GM18520 (cell line): ENCODE data around the gene UBE3C.
"Not testable (repeated sequence)": the region's sequence is repeated elsewhere in the genome, so short reads cannot be mapped to it uniquely, and the experiment has no call there.

ENCODE experiments used
- ATAC-seq: cut with Tn5 transposase; IDR thresholded peaks from one replicate; pipeline ENCODE4 v1.9.1; 2021; ENCODE audit not compliant: unreplicated experiment

UBE3C gene

DNA sequence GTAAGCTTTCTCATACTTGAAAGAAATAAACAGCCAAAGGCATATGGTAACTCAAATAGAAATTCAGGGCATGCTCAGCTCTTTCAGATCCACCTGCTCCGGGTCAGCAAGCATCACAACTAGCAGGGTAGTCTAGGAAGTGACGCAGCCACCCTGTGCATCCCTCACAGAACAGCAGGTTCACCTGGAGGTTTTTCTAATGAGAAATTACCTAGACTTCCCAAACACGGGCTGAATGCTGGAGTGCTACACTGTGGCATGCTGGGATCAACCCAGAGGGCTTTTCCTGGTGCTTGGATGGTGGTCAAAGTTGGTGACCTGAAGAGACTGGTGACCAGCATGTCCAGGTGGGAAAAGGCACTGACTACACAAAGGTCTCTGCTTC, 131.3 kb downstream of the UBE3C start:
- ATAC-seq: no peak

DNA sequence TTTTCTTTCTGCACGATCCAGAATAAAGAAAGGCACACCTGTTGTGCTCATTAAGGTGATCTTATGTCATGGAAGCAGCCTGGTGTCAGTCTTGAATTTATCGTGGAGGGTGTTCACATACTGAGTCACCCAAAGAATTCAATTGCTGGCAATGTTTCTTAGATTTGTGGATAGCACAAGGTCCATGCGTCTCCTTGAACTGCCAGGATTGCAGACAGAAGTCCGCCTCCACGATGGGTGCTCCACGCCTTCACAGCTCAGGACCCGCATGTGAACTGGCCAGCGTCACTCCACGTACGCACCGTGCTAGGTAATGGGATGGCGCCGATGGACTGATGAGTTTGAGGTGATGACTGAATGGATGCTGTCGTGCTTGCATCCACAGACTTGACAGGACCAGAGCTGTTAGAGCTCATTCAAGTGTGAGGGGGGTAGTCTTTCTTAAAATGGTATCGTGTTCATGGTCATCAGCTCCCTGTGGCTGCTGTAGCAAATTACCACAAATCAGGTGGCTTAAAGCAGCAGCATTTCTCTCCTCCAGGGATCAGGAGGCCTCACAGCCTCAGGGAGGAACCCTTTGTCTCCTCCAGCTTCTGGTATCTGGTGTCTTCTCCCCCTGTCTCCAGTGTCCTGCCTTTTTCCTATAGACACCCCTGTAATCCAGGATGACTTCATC, 132.7 kb downstream of the UBE3C start:
- ATAC-seq: no peak

DNA sequence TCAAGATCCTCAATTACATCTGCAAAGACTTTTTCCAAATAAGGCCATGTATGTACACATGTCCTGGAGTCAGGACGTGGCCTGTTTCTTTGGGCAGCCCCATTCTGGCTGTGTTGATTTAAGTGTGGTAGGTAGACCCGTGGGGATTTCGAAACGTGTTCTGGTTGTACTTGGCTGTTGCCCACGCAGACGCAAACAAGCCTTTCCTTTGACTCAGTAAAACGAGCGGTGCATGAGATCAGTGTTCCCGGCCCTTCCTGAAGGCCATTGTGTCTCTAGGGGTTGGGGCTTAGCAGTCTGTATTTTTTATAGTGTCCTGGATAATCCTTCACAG, 133.2 kb downstream of the UBE3C start:
- ATAC-seq: no peak

DNA sequence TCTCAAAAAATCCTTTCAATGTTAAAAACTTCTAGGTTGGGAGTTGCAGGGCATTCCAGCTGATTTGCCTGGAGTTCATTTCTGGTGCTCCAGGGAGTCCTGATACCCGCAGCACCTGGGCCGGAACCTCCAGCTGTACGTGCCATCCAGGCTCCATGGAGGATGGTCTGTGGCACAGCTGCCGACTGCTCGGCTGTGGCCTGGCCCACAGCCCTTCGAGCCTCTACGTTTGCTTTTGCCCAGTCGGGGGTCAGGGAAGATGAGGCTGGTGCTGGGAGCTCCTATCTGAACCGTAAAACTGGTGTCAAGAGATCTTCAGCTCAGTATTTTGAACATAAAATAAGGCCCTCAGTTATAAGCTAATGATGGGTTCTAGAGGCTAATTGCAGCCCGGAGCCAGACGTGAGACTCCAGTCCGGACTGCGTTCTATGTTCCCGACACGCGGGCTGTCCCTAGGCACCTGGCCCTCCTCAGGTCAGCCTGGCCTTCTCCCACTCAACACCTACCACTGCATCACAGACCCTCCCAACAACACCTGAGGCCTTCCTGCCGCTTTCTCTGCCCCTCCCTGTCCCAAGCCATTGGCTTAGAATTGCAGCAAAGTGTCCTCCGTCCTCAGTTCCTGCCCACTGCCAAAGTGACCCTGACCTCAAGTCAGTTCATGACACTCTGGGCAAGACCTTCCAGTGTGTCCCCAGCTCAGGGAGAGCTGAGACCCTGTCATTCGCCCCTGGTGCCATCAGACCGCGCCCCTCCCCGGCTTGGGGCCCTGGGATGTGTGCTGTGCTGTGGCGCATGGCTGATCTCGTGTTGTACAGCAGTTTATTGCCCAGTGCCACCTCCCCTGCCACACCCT, 133.9 kb downstream of the UBE3C start:
- ATAC-seq: no peak

DNA sequence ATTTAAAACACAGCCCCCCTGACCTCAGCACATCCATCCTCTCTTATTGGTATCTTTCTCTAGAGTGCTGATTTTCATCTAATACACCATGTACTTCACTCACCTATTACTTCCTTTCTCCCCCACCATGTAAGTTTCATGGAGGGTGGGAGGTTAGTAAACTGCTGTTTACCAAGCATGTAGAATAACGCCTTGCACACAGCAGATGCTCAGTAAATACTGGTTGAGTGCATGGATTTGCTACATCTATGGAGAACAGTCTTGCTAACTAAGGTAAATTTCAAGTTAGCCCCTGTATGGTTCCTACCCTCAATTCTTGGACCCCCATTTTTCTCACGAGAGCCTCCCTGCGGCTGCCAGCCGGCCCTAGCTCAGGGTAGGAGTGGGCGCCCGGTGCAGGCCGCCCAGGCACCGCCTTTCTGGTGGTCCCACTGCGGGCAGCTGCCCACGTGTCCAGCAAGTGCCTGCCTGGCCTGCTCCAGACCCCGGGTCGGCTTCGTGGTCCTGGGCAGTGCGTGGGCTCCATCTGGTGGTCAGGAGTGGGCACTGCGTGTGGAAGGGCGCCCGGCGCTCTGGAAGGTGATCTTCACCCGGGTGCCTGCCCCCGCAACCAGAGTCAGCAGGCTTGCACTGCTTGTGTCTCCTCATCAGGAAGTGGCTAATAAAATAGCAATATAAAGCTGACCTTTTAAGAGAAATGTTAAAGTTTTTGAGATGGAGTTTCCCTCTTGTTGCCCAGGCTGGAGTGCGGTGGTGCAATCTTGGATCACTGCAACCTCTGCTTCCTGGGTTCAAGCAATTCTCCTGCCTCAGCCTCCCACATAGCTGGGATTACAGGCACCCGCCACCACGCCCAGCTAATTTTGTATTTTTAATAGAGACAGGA, 134.7 kb downstream of the UBE3C start:
- ATAC-seq: no peak

DNA sequence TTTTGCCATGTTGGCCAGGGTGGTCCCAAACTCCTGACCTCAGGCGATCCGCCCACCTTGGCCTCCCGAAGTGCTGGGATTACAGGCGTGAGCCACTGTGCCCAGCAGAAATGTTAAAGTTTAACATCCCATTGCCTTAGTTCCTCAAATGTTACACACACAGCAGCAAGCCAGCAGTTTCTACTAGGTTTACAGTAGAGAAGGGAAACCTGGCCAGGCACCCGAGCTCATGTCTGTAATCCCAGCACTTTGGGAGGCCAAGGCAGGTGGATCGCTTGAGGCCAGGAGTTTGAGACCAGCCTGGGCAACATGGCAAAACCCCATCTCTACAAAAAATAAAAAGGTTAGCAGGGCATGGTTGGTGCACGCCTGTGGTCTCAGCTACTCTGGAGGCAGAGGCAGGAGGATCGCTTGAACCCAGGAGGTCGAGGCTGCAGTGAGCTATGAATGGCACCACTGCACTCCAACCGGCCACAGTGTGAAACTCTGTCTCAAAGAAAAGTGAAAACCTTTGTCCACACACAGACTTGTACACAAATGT, 135.4 kb downstream of the UBE3C start:
- not testable (repeated sequence) for ATAC-seq

DNA sequence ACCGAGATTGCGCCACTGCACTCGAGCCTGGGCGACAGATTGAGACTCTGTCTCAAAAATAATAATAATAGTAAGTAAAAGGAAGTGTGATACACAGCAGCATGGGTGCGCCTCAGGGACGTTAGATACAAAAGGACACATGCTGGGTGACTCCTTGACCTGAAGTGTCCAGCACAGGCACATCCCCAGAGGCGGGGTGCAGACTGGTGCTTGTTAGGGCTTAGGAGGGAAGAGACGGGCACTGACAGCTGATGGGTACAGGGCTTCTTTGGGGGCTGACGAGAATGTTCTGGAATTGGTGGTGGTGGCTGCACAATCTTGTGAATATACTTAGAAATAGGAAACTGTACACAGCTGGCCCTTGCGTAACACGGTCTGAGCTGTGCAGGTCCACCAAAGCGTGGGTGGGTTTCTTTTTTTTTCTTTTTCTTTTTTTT, 136.3 kb downstream of the UBE3C start:
- no peak for ATAC-seq

DNA sequence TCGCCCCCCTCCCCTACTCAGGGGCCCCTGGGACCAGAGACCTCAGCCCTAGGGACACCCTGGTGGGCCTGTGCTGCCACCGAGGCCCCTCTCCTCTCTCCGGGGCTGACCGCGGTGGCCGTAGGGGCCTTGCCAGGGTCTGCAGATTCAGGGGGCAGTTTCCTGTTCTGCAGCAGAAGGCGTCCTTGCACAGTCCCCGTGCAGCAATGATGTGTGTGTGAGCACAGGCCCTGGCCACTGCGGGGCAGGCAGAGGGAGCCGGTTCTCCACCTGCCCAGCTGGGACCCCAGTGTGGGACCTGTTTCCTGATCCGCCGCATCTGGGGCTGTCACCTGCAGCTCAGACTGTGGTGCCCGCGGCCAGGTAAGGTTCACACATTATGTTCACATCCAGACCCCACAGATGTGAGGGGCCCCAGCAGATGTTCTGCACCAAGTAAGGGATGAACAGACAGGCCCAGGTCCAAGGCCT, 137.4 kb downstream of the UBE3C start:
- ATAC-seq: no peak

DNA sequence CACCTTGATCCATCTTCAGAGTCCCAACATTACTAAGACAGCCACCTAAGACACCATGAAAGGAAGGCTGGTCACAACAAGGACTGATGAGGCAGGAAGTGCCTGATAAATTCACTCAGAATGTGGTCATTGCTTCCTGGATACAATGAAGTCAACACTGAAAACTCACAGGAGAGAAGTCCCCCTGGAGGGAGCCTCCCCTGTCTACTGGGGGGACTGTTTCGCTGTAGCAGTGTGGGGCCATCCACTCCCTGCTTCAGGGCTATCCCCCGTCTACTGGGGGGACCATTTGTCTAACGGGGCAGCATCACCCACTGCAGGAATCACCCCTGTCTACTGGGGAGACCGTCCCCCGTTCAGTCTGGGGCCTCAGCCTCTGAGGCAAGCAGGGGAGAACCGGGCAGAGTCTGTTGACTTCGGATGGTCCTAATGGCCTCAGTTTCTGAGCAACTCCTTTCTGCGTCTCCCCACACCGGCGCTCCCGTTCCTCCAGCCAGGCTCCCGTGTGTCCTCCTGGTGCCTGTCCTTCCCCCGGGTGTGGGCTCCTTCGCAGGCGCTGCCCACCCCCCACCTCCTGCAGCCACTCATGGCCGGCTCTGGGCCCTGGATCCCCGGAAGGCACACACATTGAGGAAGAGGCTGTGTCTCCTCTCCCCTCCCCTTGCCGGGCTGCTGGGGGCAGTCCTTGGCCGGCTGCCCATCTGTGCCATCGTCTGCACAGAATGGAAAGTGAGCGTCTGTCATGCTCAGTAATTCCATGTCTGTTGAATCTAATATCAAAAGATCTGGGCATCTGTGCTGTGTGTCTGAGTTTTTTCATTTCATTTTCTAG, 138.2 kb downstream of the UBE3C start:
- no peak for ATAC-seq

DNA sequence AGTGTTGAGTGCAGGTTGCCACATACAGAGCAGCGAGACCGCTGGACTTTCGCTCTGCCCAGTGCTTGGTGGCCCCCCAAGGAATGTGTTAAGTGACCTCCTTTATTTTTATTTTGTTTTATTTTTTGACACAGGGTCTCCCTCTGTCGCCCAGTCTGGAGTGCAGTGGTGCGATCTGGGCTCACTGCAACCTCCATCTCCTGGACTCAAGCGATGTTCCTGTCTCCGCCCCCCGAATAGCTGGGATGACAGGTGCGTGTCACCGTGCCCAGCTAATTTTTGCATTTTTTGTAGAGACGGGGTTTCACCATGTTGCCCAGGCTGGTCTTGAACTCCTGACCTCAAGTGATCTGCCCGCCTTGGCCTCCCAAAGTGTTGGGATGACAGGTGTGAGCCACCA, 138.8 kb downstream of the UBE3C start:
- ATAC-seq: not testable (repeated sequence)

DNA sequence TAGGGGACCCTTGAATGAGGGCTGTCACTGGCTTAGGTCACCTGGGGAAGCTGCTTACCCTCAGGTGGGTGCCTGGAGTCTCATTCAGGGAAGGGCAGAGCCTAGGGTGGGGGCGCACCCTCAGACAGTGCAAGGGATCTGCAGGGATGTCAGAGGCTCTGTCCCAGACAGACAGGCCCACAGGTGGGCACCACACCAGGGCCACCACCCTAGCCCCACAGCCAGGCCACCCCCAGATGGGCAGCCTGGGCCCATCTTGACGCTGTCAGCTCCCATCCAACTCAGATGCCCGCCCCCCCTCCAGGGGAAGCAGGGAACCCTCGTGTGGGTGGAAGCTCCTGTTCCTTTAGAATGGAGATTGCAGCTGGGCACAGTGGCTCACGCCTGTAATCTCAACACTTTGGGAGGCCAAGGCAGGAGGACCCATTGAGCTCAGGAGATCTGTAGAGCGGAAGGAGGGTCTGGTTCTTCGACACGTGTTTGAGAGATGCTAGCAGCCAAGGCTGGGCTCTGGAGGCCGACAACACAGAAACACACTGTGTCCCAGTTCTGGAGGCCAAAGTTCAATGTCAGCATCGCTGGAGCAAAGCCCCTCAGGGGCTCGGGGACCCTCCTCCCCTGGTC, 139.6 kb downstream of the UBE3C start:
- no peak for ATAC-seq

DNA sequence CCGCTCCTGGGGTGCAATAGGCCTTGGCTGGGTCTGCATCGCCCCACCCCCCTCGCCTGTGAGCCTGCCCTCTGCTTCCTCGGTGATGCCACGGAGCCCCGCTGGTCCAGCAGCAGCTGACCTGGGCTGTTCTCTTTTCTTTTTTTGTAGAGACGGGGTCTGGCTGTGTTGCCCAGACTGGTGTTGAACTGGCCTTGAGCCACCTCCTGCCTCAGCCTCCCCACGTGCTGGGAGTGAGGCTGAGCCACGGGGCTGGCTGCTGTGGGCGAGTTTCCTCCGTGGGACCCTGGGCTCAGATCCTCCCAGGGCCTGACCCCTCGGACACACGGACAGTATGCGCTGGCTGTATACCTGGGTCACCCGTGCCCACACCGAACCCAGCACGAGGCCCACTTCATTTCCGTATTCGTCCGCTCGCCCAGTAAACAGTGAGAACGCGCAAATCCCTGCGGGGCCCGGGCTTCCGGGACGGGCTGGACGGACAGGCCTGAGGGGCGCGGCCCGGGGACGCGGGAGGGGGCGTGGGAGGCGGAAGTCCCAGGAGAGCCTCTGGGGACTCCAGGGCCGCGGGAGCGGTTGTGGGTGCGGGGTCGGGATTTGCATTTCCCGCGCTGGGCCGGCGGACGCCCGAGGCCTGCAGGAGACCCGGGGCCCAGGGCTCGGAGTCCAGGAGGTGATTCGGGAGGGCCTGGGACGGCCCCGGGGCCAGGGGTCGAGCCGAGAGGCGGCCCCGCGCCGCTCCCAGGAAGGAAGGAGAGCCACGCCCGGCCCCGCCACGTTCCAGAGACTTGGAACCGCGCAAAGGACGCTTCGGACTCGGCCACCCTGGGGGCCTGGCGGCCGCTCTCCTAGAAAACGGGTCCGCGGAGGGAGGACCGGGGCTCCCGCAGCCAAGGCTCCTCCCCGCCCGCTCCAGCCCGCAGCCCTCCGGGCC, 140.3 kb downstream of the UBE3C start:
- no peak for ATAC-seq

DNA sequence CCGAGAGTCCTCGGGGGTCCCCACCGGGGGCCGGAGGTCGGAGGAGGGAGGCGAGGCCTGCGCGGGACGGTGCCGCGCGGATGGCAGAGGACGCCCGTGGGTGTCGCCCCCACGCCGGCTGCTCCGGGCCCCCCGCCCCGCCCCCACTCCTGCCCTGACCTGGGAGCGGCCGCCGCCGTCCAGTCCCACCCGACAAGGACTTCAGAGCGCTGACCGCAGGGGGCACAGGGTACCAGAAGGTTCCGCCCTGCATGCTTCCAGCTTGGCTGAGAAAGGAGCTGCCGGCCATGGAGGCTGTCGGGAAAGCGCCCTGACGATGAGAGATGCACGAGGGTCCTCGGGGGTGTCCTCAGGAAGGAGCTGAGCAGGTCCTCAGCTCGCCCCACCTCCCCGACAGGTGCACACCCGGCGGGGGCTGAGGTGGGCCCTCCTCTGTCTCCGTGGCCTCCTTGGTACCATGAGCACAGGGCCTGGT, 141.1 kb downstream of the UBE3C start:
- no peak for ATAC-seq

DNA sequence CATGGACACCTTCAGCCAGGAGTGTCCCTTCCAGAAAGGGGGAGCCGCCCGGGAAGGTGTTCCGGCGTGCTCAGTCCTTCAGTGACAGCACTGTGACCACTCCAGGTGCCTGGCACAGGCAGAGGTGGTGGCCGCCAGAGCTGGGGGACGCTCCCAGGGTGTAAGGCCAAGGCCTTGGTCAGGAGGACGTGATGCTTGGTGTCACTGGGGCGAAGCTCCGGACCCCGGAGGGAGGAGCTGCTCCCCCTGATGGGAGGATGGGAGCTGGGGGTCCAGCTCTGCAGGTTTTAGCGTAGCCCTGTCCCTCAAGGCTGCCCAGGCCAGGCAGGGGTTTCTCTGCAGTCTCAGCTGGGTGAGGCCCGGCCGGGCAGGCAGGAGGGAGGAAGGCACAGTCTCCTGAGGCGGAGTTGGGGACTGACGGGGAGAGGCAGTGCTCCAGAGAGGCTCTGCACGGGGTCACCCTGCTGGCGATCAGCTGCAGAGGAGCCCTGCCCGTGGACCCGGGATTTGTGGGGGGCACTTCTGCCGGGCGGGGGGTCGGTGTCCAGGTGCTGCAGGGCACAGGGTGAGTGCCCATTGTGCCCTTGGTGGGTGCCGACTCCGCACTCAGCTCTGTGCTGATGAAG, 141.6 kb downstream of the UBE3C start:
- no peak for ATAC-seq

DNA sequence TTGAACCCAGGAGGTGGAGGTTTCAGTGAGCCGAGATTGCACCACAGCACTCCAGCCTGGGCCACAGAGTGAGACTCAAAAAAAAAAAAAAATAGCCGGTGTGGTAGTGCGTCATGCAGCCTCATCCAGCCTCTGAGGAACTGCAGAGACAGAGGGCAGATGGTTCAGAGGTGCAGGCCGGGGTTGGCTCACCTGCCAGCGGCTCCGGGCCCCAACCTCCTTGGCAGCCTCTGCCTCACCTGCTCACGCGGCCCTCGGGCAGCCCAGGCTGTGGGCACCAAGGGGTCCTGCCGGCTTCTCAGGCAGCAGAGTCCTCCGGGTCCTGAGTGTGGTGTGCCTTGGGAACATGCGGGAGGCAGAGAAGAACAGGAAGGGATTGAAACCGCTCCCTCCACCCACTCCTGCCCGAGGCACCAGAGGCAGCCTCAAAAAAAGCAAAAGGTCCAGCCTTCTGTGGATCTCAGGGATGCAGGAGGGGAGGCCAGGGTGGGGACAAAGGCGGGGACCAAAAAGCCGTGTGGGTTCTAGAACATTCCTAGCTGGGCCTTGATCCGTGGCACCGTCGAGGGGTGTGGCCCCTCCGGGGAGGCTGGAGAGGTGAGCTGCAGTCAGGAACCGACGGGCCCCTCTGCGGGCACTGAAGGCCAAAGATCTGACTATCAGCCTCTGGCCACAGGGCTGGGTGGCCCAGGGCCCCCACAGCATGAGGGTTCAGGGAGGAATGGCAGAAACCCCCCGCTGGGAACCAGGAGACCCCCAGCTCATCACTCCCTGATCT, 142.7 kb downstream of the UBE3C start:
- no peak for ATAC-seq

DNA sequence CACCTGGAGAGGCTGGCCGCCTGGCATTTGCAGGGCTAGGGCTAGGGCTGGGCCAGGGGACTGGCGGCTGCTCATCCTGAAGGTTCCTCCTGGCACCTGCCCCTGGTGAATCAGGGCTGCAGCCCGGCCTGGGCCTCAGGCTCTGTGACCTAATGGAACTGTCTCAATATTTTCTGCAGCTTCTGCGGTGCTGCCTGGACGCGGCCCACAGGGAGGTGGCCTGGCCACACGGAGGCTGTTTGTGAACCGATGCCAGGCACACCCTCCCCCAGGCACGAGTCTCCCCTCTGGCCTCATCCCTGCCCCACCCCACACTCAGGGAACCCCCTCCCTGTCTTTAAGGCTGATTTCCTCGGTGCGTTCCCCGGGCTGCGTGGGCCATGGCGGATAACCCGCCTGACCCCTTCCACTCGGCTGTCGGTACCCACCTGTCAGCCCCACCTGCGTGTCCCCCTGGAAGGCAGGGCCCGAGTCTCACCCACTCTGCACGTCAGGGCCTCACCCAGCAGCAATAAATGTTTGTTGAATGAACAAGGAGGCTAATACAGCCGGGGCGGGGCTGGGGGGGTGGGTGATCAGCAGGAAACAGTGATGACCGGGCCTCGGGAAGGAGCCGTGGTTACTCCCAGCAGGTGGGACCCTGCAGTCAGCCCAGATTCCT, 143.5 kb downstream of the UBE3C start:
- no peak for ATAC-seq
